Measurements from ENCODE around the gene CSTPP1.
"Not testable (repeated sequence)": the region's sequence is repeated elsewhere in the genome, so short reads cannot be mapped to it uniquely, and the experiment has no call there.

The CSTPP1 gene

DNA sequence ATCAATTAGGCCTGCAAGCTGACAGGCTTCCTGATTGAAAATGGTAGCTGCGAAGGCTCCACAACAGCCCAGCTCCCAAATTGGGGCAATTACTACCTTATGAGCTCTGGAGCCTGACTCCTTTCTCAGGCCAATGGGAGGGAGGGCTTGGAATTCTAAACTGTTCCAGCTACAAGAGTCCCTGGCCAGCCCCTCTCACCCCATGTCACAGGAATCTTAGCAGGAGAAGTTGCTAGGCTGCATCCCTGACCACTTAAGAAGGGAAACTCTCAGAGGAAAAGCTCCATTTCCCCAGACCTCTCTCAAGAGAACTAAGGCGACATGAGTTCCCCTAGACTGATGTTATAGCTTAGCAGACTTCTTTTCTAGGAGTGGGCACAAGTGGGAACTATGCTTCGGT, 23.1 kb upstream of the CSTPP1 start:
- DNase-seq = no peak

DNA sequence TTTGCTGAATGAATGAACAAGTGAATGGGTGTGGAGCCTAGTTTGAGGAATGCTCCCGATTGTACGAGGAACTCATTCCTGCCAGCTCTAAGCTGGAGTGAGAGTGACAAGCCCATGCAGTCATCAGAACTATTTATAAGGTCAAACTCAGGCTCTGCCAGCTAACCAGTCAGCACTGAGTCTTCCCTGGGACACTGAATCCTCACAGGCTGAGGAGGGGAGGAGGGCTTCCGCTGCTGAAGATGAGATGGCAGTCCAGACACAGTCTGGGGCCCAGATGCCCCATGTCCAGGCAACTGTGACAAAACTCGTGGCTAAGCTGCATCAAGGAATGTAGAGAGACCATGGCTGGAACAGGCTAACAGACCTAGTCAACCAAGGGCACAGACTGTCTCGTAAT, 22.2 kb upstream of the CSTPP1 start:
- DNase-seq = no peak

DNA sequence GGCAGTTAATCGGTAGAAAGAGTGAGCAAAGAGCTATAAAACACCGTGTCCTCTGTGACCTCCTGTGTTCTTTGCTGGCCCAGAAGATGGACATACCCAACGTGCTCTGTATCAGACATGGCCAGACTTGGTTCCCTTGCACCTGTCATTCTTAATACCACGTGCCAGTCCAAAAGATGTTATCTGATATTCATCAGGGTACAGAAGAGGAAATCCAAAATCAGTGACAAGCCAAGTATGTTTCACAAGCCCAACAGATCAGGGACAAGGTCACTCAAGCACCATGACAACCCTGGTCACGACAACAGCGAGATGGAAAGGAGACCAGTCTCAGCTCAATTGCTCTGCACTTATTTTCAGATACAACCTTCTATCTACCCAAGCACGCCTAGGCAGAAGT, 21.7 kb upstream of the CSTPP1 start:
- no peak for DNase-seq

DNA sequence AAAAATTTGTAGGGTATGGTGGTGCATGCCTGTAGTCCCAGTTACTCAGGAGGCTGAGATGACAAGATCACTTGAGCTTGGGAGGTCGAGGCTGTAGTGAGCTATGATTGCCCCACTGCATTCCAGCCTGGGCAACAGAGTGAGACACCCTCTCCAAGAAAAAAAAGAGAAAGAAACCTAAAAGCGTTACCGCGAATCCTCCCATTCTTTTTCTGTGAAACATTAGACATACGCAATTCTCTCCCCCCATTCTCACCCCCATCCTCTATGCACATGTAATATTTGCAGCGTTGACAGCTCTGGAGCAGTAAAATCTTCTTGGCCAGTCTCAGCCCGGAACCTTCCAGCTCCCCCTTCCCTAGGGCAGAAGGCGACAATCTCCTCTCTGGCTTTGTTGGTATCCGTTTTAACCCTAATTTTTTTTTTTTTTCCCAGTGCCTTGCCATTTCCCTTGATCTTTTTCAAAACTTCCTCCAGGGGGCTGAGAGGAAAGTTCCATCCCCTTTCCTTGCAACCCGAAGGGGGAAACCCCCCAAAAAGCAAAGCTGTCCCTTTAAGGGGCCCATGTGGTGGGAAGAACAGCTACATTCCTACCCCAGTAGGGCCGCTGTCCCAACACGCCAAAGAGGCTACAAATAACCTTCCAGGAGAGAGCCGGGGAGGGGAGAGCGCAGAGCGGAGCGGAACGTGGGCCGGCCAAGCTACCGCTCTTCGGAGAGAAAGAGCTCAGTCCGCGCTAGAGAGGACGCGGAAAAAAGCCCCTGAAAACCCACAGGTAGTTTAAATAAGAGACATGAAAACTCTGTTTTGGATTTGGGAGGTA, 20.1 kb upstream of the CSTPP1 start:
- no peak for DNase-seq

DNA sequence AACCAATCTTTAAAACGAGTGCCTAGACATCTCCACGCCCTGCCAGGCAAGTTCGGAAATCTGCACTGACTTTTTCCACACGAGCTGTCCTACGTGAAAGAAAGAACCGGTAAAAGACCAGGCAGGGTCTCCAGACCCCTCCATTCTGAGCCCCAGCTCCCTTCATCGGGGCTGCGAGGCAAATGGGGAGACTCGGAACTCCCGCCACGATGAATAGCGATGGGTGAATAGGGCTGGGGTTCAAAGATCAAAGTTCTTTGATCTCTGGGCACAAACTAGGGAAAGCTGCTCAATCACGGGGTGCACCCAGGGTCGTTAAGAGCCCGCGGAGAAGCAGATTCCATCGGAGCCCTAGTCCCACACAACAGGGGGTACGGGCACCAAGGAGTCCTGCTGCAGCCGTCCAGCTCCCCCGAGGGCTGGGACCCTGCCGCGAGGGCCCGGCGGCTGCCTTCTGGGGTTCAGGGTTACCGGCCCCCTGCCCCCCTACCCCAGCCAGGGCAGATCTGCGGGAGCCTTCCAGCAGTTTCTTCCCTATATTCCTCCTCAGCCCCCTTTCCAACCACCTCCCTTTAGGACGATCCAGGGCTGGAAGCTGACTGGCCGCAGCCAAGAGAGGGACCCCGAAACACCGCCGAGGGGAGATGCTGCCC, 19.3 kb upstream of the CSTPP1 start:
- DNase-seq = no peak

DNA sequence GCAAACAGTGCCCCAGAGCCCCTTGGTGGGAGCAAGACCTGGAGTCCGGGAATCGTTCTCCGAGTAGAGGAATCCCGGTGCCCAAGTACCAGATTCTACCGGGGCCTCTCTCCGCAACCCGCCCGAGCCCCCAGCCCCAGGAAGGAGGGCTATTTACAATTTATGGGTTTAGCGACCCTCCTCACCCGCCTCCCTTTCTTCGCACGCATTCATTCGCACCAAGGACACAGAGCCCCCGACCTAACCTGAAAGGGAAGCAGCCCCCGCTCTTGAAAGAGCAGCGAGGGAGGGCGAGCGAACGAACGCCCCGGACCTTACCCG, 18.8 kb upstream of the CSTPP1 start:
- no peak for DNase-seq

DNA sequence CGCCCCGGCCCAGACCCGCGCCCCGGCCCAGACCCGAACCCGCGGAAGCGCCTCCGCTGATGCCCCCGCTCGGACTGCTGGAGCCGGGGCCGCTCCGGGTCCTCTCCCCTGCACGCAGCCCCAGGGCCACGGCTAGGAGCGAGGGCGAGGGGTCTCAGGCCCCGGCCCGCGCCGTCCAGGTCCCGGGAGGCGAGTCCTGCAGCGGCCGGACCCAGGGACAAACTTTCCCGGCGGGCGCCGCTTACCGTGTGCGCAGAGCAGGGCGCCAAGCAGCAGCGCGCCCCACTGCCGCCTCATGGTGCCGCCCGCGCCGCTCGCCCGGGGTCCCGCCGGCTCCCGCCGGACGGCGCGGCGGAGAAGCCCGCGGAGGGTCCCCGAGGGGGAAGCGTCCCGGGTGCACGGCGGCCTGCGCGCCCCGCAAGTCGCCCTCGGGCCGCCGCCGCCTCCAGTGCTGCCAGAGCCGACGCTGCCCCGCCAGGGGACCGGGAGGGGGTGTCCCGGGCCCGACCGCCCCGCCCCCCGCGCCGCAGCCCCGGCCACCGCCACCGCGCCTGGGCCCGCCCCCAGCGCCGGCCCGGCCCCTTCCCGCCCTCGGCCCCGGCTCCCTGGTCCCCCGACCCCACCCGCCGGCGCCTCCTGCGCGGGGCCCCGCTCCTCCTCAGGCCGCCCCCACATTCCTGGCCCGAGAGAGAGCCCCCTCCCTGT, 18.3 kb upstream of the CSTPP1 start, which contains the start of gene LRP4:
TSS of gene LRP4 (minus strand) at position 468 of the 705 bp plus-strand sequence. CDS start at position 297, 171 bp downstream.
- DNase-seq = no peak

DNA sequence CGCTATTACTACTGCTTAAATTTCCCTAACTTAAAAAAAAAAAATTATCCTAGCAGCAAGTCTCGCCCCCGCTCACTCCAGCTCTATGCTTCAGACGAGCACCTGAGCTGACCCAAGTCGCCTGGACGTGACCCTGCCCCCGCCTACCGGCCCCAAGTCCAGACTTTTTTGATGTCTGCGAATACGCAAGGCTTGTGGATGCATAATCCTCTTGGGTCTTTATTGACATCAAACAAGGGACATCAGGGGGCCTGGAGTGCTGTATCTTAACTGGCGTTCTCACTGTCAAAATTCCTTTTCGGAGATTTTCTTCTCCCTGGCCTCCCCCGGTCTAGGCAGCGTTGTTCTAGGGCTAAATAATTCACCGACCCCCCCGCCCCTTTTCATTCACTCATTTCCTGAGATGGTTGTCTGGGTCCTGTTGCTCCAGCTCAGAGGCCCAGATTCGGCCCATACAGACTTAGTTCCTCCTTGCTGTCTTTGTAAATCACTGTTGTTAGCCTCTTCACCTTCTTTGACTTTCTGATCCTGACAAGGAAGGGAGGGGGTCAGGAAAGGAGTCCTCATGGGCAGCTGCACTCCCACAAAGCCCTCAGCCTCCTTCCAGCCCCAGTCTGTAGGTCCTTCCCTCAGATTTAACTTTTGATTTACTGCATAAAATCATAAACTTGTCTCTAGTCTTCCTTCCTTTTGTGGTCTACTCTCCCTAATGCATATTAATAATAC, 17.6 kb upstream of the CSTPP1 start:
- no peak for DNase-seq

DNA sequence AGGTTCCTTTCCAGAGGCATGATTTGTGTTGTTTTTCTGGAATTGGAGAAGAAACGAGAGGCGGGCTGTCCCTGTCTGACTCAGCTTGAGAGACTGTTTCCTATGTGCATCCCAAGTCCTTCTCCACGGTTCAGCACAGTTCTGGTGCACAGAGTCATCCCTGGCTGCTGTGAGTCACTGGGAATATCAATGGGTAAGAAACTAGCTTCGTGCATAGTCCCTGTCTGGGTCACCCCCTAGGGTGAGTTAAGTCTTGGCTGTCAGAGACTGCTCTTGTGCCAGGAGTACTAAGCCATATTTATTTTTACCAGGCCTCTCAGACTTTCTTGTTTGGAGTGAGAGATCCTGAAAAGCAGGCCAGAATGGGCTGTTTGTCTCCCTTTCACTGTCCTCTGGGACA, 15.8 kb upstream of the CSTPP1 start:
- DNase-seq = no peak

DNA sequence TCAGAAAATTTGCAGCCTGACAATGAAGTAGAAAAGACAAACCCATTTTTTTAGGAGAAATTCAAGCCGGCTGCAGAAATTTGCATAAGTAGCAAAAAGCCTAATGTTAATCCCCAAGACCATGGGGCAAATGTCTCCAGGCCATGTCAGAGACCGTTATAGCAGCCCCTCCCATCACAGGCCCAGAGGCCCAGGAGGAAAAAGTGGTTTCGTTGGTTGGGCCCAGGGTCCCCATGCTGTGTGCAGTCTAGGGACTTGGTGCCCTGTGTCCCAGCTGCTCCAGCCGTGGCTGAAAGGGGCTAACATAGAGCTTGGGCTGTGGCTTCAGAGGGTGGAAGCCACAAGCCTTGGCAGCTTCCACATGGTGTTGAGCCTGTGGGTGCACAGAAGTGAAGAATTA, 8.6 kb upstream of the CSTPP1 start:
- DNase-seq = not testable (repeated sequence)

DNA sequence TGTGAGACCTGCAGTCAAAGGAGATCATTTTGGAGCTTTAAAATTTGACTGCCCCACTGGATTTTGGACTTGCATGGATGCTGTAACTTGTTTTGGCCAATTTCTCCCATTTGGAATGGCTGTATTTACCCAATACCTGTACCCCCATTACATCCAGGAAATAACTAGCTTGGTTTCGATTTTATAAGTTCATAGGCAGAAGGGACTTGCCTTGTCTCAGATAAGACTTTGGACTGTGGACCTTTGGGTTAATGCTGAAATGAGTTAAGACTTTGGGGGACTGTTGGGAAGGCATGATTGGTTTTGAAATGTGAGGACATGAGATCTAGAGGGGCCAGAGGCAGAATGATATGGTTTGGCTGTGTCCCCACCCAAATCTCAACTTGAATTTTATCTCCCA, 7.9 kb upstream of the CSTPP1 start:
- not testable (repeated sequence) for DNase-seq

DNA sequence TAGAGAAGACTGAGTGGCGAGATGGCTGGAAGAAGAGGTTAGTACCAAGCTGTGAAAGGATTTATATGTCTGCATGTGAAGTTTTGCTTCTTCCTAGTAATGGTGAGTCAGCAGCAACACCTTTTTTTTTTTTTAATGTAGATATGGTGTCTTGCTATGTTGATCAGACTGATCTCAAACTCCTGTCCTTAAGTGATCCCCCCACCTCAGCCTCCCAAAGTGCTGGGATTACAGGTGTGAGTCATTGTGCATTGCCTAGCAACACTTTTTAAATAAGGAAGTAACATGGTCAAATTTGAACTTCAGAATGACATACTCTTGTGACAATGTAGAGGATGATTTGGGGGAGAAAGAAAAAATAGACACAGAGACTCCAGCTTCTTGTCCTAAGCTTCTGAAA, 6.5 kb upstream of the CSTPP1 start:
- DNase-seq = no peak

DNA sequence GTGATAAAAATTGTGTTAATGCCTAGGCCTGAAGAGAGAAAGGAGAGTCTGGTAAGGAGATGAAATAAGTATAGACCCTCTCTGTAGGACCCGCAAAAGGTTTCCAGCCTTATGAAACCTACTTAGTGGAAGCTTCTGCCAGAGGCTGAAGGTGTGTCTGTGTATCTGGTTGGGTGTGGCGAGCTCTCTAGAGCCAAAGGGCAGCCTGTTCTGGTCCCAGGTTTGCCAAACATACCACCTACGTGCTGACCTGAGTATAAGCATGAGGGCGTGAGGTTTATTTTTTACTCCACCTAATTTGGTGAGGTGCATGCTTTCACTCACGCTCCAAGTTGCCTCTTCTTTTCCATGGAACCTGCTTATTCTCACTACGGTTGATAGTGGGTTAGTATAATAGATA, 5.6 kb downstream of the CSTPP1 start:
- DNase-seq = no peak

DNA sequence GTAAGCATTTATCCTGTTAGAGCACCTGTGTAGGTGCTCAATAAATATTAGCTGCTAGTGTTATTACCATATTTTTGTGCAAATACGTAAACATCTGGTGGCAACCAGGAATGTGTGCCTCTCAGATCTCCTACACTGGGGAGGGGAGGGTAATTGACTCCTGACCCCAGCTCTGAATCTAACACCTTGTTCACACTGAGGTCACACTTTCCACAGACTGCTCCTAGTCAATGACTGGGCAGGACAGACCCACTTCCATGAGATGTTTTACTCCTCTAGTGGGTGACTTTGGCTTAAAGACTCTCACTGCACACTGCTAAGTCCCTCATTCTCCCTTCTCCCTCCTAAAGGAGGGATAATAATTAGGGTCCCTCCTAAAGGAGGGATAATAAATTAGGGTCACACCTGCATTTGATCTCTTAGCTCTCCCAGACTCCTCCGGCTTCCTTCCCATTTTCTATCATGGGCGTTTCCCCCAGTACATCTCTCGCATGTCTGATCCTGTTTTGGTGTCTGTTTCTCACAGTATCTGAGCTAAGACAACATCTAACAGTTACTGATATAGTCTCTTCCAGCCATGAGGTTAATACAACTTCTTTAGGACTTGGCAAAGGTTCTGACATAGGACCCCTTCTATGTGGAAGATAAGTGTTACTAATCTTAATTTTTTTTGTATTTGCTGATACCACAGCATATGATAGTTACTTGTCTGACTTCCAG, 8.0 kb downstream of the CSTPP1 start:
- DNase-seq = no peak

DNA sequence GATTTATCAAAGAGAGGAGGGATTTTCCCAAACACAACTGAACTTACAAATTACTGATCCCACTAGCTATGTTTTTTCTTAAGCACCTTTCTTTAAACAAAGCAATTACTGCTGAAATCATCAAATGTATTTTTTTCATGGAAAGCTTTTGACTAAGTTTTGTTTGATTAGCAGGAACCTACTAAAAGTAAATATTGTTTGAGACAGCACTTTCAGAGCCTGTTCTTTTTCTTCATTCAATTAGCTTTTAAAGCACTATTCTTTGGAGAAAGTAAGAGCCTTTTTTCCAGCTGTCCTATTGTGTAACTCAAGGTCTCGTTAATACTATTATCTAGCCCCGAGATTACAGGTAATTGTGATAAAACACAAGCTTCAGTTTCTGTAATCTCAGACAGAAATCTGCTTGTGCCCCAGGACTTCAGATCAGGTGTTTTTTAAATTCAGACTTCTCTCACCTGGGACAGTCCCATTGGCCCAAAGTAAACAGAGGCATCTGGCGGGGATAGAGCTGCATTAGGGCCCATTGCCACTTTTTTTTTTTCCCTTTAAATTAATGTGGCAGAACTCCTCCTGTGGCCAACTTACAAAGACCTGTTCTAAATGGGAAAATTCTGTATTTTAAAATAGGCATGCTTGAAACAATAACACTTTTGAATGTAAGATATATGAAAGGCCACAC, 11.0 kb downstream of the CSTPP1 start:
- no peak for DNase-seq

DNA sequence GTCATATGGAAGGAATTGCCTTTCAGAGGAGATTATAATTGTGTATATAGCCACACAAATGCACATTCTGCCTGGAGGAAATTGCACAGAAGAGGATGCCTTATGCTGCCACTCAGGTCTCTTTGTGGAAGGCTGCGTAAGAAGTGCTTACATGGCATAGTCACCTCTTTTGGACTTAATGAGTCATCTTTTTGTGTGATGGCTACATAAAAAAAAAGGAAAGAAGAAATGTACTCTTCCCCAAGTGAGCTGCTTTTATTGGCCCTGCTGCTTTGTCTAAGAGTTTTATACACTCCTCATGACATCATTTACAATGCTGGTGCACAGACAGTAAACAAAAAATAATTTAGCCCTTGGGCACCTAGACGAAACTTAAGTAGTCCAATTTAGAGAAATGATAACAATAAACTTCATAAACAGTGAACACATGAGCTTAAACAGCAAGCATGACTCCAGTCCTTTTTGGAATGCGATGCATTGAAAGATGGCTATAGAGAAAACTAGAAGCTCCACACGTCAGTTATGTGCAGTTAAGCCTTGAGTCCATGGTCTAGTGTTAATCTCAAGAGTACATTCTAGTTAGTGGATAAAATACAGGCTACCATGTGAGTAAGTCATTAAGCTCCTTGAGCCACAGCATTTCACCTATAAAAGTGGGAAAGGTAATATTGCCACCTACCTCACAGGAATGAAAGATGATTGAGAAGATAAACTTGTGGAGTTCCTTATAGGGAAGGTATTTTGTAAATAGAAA, 12.0 kb downstream of the CSTPP1 start:
- DNase-seq = no peak

DNA sequence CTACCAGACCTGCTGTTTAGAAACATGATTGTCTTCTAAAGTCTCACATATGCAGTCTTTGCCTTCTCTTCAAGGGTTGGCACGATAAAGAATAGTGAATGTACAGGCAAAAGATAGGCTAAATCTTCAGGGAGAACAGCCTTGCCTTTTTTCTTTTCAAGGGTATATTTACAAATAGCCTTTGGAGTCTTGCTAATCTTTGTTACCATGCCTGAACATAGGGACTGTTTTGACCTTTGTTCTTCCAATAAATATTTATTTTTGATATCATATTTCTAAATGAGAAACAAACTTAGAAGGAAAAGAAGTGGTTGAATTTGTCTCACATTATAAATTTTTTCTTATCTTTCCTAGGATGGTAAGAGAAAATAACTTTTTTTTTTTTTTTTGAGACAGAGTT, 12.7 kb downstream of the CSTPP1 start:
- DNase-seq = no peak

DNA sequence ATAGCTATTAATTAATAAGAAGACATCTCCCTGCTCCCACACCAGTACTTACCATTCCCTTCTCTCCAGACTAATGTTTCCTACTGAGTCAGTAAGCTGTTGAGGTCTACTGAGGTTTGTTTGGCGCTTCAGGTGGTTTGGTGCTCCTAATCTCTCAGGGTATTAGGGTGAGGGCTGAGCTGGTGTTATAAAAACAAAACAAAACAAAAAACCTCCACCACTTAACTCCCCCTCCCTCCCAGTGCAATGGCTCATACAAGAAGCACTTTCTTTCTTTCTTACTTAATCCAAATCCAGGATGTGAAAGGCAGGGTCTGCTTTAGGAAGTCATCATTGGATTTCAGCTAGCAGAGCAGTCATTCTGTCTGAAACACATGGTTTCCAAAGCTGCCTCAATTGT, 15.3 kb downstream of the CSTPP1 start:
- no peak for DNase-seq

DNA sequence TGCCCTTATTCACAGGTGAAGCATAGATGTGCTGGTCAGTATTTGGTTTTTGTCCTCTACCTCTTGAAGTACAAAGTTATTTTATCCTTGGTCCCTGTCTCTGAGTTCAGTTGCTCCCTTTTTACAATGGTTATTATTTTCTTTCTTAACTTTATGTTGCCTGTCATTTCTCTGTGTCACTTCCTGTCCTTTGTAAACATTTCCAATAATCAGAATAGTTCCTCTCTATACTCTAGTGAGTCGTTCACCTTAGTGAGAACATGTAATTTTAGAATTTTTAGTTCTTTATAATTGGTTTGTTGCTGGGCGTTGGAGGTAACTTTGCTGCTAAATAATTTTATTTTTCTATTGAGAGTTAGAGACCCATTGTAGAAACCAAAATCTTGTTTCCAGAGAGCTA, 16.0 kb downstream of the CSTPP1 start:
- DNase-seq = no peak

DNA sequence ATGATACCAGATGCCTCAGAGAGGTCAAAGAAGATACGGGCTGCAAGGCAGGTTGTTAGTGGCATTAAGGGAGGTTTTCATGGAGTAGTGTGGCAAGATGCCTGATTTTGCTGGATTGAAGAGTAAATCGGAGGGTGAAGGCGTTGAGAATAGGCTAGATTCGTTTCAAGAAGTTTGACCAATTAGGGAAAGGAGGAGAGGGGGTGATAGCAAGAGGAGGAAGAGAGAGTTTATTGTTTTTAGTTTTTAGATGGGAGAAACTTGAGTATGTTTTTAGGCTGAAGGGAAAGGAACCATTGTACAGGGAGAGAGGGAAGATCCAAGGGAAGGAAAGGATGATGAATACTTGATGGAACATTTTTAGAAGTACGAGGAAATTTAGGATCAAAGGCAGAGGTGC, 16.5 kb downstream of the CSTPP1 start:
- DNase-seq = no peak

DNA sequence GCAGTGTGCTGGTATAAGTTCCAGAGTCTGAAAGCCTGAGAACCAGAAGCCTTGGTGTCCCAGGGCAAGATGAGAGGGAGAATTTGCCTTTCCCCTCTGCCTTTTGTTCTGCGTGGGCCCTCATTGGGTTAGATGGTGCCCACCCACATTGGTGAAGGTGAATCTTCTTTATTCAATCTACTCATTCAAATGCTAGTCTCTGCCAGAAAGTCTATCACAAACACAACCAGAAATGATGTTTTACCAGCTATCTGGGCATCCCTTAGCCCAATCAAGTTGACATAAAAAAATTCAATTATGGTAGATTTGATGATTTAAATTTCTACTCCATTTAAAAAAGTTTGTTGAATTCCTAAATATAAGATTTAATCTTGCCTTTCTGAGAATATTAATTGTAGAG, 22.2 kb downstream of the CSTPP1 start:
- no peak for DNase-seq

Data from SIG-M5 (cell line).